HepG2 (cell line): ENCODE data around the gene DMGDH. TPM values are rescaled to one million over a fixed set of nuclear protein-coding genes. Genes with fewer than 3 reads are reported as not detected.

ENCODE experiments used
- BRF2 ChIP-seq: sonication (generic); formaldehyde crosslinking; IDR thresholded peaks from 2 replicates; pipeline ENCODE4 v1.8.1; 2022; ENCODE audit warnings: mild to moderate bottlenecking, missing genetic modification reagents
- ELK4 ChIP-seq: sonication (generic); formaldehyde crosslinking; IDR thresholded peaks from 2 replicates; pipeline ENCODE4 v1.9.0; 2021; ENCODE audit warnings: missing genetic modification reagents, borderline replicate concordance
- GABPB1 ChIP-seq: IDR thresholded peaks from 2 replicates; pipeline ENCODE4 v1.6.1; 2016; ENCODE audit warnings: mild to moderate bottlenecking, missing genetic modification reagents, moderate library complexity, missing compliant biosample characterization
- HDAC1 ChIP-seq: sonication (generic); formaldehyde crosslinking; IDR thresholded peaks from 2 replicates; pipeline ENCODE4 v1.5.1; 2020; ENCODE audit warnings: mild to moderate bottlenecking, missing genetic modification reagents
- HOXD1 ChIP-seq: sonication (generic); formaldehyde crosslinking; IDR thresholded peaks from 2 replicates; pipeline ENCODE4 v1.5.0; 2020; ENCODE audit warnings: missing genetic modification reagents
- KAT8 ChIP-seq: IDR thresholded peaks from 2 replicates; pipeline ENCODE4 v1.6.1; 2016; ENCODE audit warnings: missing genetic modification reagents, missing compliant biosample characterization
- MNT ChIP-seq: fragments of 450-650 bp; IDR thresholded peaks from 2 replicates; pipeline ENCODE4 v1.6.1; 2016
- NCOA5 ChIP-seq: sonication (generic); formaldehyde crosslinking; IDR thresholded peaks from 2 replicates; pipeline ENCODE4 v1.4.0; 2020; ENCODE audit warnings: missing genetic modification reagents
- NFATC3 ChIP-seq: sonication (generic); formaldehyde crosslinking; IDR thresholded peaks from 2 replicates; pipeline ENCODE4 v1.5.1; 2020; ENCODE audit warnings: mild to moderate bottlenecking, missing genetic modification reagents
- NR0B2 ChIP-seq: sonication (generic); formaldehyde crosslinking; IDR thresholded peaks from 2 replicates; pipeline ENCODE4 v1.4.0; 2020; ENCODE audit warnings: mild to moderate bottlenecking, missing genetic modification reagents
- SP1 ChIP-seq, 2 experiments: fragments of 450-650 bp in 1 of 2; sonication (generic) in 1 of 2; formaldehyde crosslinking in 1 of 2; IDR thresholded peaks; 2 replicates each; pipeline versions ENCODE4 v1.4.0 to v1.6.1; 2016 to 2020; ENCODE audit warnings: missing genetic modification reagents in 1 of 2
- ZC3H13 ChIP-seq: sonication (generic); formaldehyde crosslinking; IDR thresholded peaks from 2 replicates; pipeline ENCODE4 v1.8.1; 2023; ENCODE audit warnings: mild to moderate bottlenecking, missing genetic modification reagents, moderate library complexity
- ZFP37 ChIP-seq: sonication (generic); formaldehyde crosslinking; IDR thresholded peaks from 2 replicates; pipeline ENCODE4 v1.4.0; 2020; ENCODE audit warnings: missing genetic modification reagents, borderline replicate concordance
- ZFP82 ChIP-seq: sonication (generic); formaldehyde crosslinking; IDR thresholded peaks from 2 replicates; pipeline ENCODE4 v1.5.1; 2020; ENCODE audit warnings: mild to moderate bottlenecking, missing genetic modification reagents, borderline replicate concordance
- ZMYM3 ChIP-seq: sonication (generic); formaldehyde crosslinking; IDR thresholded peaks from 2 replicates; pipeline ENCODE4 v1.5.1; 2020; ENCODE audit warnings: mild to moderate bottlenecking, missing genetic modification reagents
- ZNF350 ChIP-seq: sonication (generic); formaldehyde crosslinking; IDR thresholded peaks from 2 replicates; pipeline ENCODE4 v1.4.0; 2020; ENCODE audit warnings: mild to moderate bottlenecking, low read depth, missing genetic modification reagents, borderline replicate concordance
- ZNF451 ChIP-seq: sonication (generic); formaldehyde crosslinking; IDR thresholded peaks from 2 replicates; pipeline ENCODE4 v1.5.0; 2020; ENCODE audit warnings: mild to moderate bottlenecking, missing genetic modification reagents
- ZNF563 ChIP-seq: sonication (generic); formaldehyde crosslinking; IDR thresholded peaks from 2 replicates; pipeline ENCODE4 v1.8.0; 2022; ENCODE audit warnings: mild to moderate bottlenecking, moderate library complexity, missing genetic modification reagents
- ZNF570 ChIP-seq: sonication (generic); formaldehyde crosslinking; IDR thresholded peaks from 2 replicates; pipeline ENCODE4 v1.4.0; 2020; ENCODE audit warnings: mild to moderate bottlenecking, missing genetic modification reagents, borderline replicate concordance
- ZNF709 ChIP-seq: sonication (generic); formaldehyde crosslinking; IDR thresholded peaks from 2 replicates; pipeline ENCODE4 v1.5.0; 2020; ENCODE audit warnings: mild to moderate bottlenecking, missing genetic modification reagents
- ZNF768 ChIP-seq: sonication (generic); formaldehyde crosslinking; IDR thresholded peaks from 2 replicates; pipeline ENCODE4 v1.4.0; 2020; ENCODE audit warnings: missing genetic modification reagents
- ZNF776 ChIP-seq: sonication (generic); formaldehyde crosslinking; IDR thresholded peaks from 2 replicates; pipeline ENCODE4 v1.4.0; 2020; ENCODE audit warnings: mild to moderate bottlenecking, missing genetic modification reagents
- ZSCAN30 ChIP-seq: sonication (generic); formaldehyde crosslinking; IDR thresholded peaks from 2 replicates; pipeline ENCODE4 v1.5.0; 2020; ENCODE audit warnings: mild to moderate bottlenecking, missing genetic modification reagents
- polyA plus RNA-seq, 8 experiments: library from polyadenylated mRNA; depleted of rRNA in 3 of 8; stranded (reverse) in 7 of 8; unstranded in 1 of 8; fragments of >200 nt; fragmentation: Illumina TruSeq in 4 of 8; extraction: Trizol in 4 of 8; gene quantifications; 2 replicates each; pipeline versions ENCODE4 v1.2.1 to v1.2.3, GENCODE V29; 2011 to 2016; ENCODE audit warnings: low read depth in 4 of 8, missing spikeins in 1 of 8, mixed read lengths in 1 of 8; ENCODE audit not compliant: insufficient read depth in 1 of 8
- total RNA-seq, 5 experiments: library from RNA; depleted of rRNA; stranded (reverse); fragments of >200 nt; fragmentation: Illumina TruSeq; extraction: Trizol; gene quantifications; 2 replicates each; pipeline ENCODE4 v1.2.3, GENCODE V29; 2016; ENCODE audit warnings: low read depth in 1 of 5
- TF ChIP-seq, protein P1 (sequence below): sonication (generic); formaldehyde crosslinking; IDR thresholded peaks from 2 replicates; pipeline ENCODE4 v1.4.0; 2020; ENCODE audit warnings: mild to moderate bottlenecking, low read depth, missing genetic modification reagents
- TF ChIP-seq, protein P2 (sequence below): sonication (generic); formaldehyde crosslinking; conservative IDR thresholded peaks from 2 replicates; pipeline ENCODE4 v1.4.0; 2020; ENCODE audit warnings: missing genetic modification reagents

DMGDH gene
- total and polyA plus RNA-seq, 2 of the 13 experiments (the other 11 are each of a cell fraction or from before 2014, with no cell fraction given), result 3.6 to 7.9 TPM

DNA sequence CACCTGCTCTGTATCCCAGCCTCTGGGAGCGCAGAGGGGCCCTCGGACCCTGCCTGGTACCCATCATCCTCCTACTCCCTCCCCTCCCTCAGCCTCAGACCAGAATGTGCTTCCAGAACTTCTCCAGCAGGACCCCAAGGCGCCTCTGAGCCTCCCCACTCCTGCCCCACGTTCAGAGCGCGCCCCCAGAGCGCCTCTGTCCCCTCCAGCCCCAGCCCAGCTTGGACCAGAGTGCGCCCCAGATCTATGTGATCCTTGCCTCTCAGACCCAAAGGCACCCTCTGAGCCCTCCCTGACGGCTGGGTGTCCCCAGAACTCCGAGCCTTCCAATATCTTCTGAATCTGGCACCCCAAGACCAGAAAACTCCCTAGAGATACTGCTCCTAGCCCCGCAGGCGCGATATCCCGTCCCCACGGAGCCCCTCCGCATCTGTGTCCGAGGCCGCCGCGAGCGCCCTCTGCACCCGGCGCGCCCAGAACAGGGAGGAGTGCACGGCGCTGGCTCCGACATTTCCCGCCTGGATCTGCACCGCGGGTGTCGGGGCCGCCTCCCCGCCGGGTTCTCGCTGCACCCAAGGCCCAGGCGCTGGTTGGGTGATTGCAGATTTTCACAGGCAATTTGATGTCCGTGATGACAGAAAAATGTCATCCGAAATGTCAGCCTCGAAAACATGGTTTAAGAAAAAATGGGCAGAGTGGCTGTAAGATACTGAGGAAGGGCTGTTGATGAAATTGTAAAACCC is 42.7 kb upstream of the DMGDH start (continued):
- TF ChIP-seq ZNF768 (peak; percentile 29; the same call in 1 of the 2 replicates), ZFP82 (no peak), ZFP37 (CRISPR knock-in tag) (no peak), ZNF709 (CRISPR knock-in tag) (peak; percentile 22; the same call in 1 of the 2 replicates), ZNF563 (CRISPR knock-in tag) (no peak), ZNF570 (CRISPR knock-in tag) (no peak), NFATC3 (CRISPR knock-in tag) (no peak), ZC3H13 (CRISPR knock-in tag) (no peak), SP1 (IDR thresholded peaks at IDR 0.05) (no peak), SP1 (CRISPR knock-in tag; IDR thresholded peaks at IDR 0.05) (no peak), NR0B2 (CRISPR knock-in tag) (no peak), ZSCAN30 (CRISPR knock-in tag) (no peak), GABPB1 (CRISPR knock-in tag) (0 out of 2 replicates have a peak, but pooled peaks have one; percentile 15), HOXD1 (CRISPR knock-in tag) (no peak), BRF2 (CRISPR knock-in tag) (no peak), KAT8 (CRISPR knock-in tag) (no peak), ZNF776 (CRISPR knock-in tag) (0 out of 2 replicates have a peak, but pooled peaks have one; percentile 21), NCOA5 (CRISPR knock-in tag) (no peak), HDAC1 (CRISPR knock-in tag) (0 out of 2 replicates have a peak, but pooled peaks have one; percentile 11), ZMYM3 (0 out of 2 replicates have a peak, but pooled peaks have one; percentile 33), MNT (no peak), ELK4 (CRISPR knock-in tag) (no peak), ZNF451 (no peak), ZNF350 (no peak)
- TF ChIP-seq, protein P1, sequence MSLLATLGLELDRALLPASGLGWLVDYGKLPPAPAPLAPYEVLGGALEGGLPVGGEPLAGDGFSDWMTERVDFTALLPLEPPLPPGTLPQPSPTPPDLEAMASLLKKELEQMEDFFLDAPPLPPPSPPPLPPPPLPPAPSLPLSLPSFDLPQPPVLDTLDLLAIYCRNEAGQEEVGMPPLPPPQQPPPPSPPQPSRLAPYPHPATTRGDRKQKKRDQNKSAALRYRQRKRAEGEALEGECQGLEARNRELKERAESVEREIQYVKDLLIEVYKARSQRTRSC (CRISPR knock-in tag), result no peak
- TF ChIP-seq, protein P2, sequence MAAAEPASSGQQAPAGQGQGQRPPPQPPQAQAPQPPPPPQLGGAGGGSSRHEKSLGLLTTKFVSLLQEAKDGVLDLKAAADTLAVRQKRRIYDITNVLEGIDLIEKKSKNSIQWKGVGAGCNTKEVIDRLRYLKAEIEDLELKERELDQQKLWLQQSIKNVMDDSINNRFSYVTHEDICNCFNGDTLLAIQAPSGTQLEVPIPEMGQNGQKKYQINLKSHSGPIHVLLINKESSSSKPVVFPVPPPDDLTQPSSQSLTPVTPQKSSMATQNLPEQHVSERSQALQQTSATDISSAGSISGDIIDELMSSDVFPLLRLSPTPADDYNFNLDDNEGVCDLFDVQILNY (CRISPR knock-in tag), result 0 out of 2 replicates have a peak, but pooled peaks have one; percentile 43
